Colonic mucosa (tissue), 4 donors: ENCODE data around the gene TSTD1. TPM values are rescaled to one million over a fixed set of nuclear protein-coding genes. Genes with fewer than 3 reads are reported as not detected.
"Not testable (repeated sequence)": the region's sequence is repeated elsewhere in the genome, so short reads cannot be mapped to it uniquely, and the experiment has no call there.

Experiments
- DNase-seq: peaks from one replicate; pipeline ENCODE4 v3.0.0-alpha.2; 2020
- H3K27ac ChIP-seq: fragments of 200-600 bp; one replicate; pipeline ENCODE4 v1.8.0; 2021
- H3K27me3 ChIP-seq: fragments of 200-600 bp; one replicate; pipeline ENCODE4 v1.8.0; 2021
- H3K36me3 ChIP-seq: fragments of 200-600 bp; one replicate; pipeline ENCODE4 v1.8.0; 2021
- H3K4me1 ChIP-seq: fragments of 200-600 bp; one replicate; pipeline ENCODE4 v1.8.0; 2021; ENCODE audit warnings: mild to moderate bottlenecking
- H3K4me3 ChIP-seq: fragments of 200-600 bp; one replicate; pipeline ENCODE4 v1.8.0; 2021
- H3K9ac ChIP-seq, 2 donors: one replicate each; pipeline ENCODE4 v1.7.0; 2013; ENCODE audit warnings: control low read depth in 2 of 2, low read depth in 2 of 2, low read length in 2 of 2
- H3K9me3 ChIP-seq: fragments of 200-600 bp; one replicate; pipeline ENCODE4 v1.8.0; 2021
- intact Hi-C: fragments of 100-400 bp; cut with DNase I; formaldehyde crosslinking; loops from one replicate; pipeline ENCODE4 v1.14.1; 2022
- total RNA-seq, 2 donors: library from RNA; stranded (reverse); fragmentation: NEBNext Ultra II Directional in 1 of 2; extraction: Animal tissue kit (Norgen Biotek cat#: 25700) in 1 of 2; gene quantifications; one replicate each; pipeline ENCODE4 v1.2.1, GENCODE V29; 2021
- TF ChIP-seq, protein P1 (sequence below): fragments of 200-600 bp; IDR thresholded peaks from one replicate; pipeline ENCODE4 v1.8.0; 2022; ENCODE audit warnings: antibody characterized with exemption, mild to moderate bottlenecking
- donor health status: healthy.
- donor health status: DM: no; HTN: no; CAD: no.
- donor health status: DM: no; HTN: no; CAD: no.

Gene TSTD1
- total RNA-seq, 2 donors from 2014 or later = 74.7 to 87.8 TPM

DNA sequence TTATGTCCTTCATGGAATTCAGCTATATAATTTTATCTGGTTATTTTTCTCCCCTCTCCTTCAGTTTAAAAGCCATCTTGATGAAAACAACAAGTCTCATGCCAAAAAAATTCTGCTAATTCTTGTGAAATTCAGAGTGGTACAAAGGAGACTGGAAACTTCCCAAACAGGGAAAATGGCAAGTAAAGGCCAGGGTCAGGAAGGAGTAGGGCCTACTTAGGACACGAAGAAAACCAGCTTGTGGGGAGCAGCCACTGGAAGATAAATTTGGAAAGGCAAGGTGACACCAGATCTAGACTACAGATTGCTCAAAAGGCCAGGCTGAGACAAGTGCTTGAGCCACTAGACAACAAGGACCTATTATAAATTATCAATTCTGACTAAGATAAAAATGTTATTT lies 6.4 kb downstream of the TSTD1 start:
- H3K9me3 ChIP-seq = no peaks in the 10 kb centered on the region
- H3K27me3 ChIP-seq = no peaks in the 10 kb centered on the region
- H3K9ac ChIP-seq = no peak overlapping the region
- H3K4me3 ChIP-seq = no peak overlapping the region
- no peak overlapping the region for H3K27ac ChIP-seq
- no peak for DNase-seq
- TF ChIP-seq, protein P1, sequence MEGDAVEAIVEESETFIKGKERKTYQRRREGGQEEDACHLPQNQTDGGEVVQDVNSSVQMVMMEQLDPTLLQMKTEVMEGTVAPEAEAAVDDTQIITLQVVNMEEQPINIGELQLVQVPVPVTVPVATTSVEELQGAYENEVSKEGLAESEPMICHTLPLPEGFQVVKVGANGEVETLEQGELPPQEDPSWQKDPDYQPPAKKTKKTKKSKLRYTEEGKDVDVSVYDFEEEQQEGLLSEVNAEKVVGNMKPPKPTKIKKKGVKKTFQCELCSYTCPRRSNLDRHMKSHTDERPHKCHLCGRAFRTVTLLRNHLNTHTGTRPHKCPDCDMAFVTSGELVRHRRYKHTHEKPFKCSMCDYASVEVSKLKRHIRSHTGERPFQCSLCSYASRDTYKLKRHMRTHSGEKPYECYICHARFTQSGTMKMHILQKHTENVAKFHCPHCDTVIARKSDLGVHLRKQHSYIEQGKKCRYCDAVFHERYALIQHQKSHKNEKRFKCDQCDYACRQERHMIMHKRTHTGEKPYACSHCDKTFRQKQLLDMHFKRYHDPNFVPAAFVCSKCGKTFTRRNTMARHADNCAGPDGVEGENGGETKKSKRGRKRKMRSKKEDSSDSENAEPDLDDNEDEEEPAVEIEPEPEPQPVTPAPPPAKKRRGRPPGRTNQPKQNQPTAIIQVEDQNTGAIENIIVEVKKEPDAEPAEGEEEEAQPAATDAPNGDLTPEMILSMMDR = no peak
- intact Hi-C loops = no loop called here
- H3K36me3 ChIP-seq = no peaks in the 10 kb centered on the region
- peaks cover under 1% of the 10 kb centered on the region for H3K4me1 ChIP-seq

DNA sequence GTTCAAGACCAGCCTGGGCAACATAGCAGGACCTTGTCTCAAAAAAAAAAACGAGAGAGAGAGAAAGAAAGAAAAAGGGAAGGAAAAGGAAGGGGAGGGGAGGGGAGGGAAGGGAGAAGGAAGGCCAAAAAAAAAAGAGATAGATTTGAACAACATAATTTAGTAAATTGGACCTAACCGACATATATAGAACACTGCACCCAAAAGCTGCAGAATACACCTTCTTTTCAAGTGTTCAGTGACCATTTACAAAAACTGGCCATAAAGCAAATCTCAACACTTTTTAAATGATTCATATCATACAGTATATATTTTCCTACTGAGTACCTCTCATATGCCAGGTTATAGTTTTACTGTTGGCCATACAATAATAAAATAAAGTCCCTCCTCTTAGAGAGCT lies 6.9 kb downstream of the TSTD1 start:
- TF ChIP-seq, protein P1 = no peak
- no peak overlapping the region for H3K27ac ChIP-seq
- no peaks in the 10 kb centered on the region for H3K9me3 ChIP-seq
- no peak for DNase-seq
- H3K4me3 ChIP-seq = no peak overlapping the region
- no peaks in the 10 kb centered on the region for H3K36me3 ChIP-seq
- intact Hi-C loops = no loop called here
- no peaks in the 10 kb centered on the region for H3K4me1 ChIP-seq
- H3K27me3 ChIP-seq = no peaks in the 10 kb centered on the region
- no peak overlapping the region for H3K9ac ChIP-seq

DNA sequence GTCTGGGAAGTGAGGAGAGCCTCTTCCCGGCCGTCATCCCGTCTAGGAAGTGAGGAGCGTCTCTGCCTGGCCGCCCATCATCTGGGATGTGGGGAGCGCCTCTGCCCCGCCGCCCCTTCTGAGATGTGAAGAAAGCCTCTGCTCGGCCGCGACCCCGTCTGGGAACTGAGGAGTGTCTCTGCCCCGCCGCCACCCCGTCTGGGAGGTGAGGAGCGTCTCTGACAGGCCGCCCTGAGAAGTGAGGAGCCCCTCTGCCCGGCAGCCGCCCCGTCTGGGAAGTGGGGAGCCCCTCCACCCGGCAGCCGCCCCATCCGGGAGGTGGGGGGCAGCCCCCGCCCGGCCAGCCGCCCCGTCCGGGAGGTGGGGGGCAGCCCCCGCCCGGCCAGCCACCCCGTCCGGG lies 9.3 kb downstream of the TSTD1 start:
- H3K27ac ChIP-seq, H3K9me3 ChIP-seq, DNase-seq, H3K4me1 ChIP-seq, intact Hi-C loops, H3K9ac ChIP-seq, H3K4me3 ChIP-seq, H3K27me3 ChIP-seq, H3K36me3 ChIP-seq: not testable (repeated sequence)

DNA sequence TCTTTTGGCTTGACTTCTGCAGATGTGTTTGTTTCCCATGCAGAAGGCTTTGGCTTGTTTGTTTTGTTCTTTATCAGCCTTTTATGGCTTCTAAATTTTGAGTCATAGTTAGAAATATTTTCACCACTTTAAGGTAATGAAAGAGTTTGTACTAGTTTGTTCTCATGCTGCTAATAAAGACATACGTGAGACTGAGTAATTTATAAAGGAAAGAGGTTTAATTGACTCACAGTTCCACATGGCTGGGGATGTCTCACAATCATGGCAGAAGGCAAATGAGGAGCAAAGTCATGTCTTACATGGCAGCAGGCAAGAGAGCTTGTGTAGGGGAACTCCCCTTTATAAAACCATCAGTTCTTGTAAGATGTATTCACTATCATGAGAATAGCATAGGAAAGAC lies 11.8 kb downstream of the TSTD1 start:
- H3K9ac ChIP-seq, H3K4me1 ChIP-seq, DNase-seq, H3K9me3 ChIP-seq, H3K27ac ChIP-seq, H3K4me3 ChIP-seq, intact Hi-C loops, H3K27me3 ChIP-seq, H3K36me3 ChIP-seq: not testable (repeated sequence)

DNA sequence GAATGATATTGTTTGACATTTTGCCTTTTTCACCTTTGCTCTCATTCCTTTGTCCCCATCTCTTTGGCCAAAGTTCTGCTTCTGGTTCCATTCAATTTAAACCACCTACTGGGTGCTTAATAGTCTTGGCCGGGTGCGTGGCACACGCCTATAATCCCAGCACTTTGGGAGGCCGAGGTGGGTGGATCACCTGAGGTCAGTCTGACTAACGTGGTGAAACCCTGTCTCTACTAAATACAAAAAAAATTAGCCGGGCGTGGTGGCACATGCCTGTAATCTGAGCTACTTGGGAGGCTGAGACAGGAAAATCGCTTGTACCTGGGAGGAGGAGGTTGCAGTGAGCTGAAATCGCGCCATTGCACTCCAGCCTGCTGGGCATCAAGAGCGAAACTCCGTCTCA lies 16.3 kb downstream of the TSTD1 start:
- H3K27ac ChIP-seq, H3K27me3 ChIP-seq, H3K9ac ChIP-seq, H3K4me3 ChIP-seq, H3K36me3 ChIP-seq, DNase-seq, H3K9me3 ChIP-seq, intact Hi-C loops: not testable (repeated sequence)
- H3K4me1 ChIP-seq = peaks cover 11% of the 10 kb centered on the region

DNA sequence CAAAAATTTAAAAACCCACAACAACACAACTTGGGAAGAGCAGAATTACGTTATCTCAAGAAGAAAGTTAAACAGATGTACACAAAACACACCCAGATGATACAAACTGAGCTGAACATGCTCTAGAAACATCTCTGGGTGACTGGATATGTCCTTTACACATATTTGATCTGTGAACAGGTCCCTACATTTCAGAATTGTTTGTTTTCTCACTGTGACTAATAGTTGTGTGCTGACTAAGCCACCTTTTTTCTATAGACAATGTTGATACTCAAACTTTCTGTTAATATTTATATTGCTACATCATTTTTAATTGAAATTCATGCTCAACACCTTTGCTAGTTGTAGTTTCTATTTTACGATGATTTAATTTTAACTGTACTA lies 16.8 kb downstream of the TSTD1 start:
- no peaks in the 10 kb centered on the region for H3K9me3 ChIP-seq
- TF ChIP-seq, protein P1 = no peak
- H3K27ac ChIP-seq = peak overlapping the region; percentile 73
- peak overlapping the region; percentile 48 for H3K4me3 ChIP-seq
- no peak for DNase-seq
- intact Hi-C loops = no loop called here
- H3K9ac ChIP-seq = peak overlapping the region in 1 of 2 donors; percentile 99
- H3K27me3 ChIP-seq = no peaks in the 10 kb centered on the region
- no peaks in the 10 kb centered on the region for H3K36me3 ChIP-seq
- peaks cover 11% of the 10 kb centered on the region for H3K4me1 ChIP-seq

DNA sequence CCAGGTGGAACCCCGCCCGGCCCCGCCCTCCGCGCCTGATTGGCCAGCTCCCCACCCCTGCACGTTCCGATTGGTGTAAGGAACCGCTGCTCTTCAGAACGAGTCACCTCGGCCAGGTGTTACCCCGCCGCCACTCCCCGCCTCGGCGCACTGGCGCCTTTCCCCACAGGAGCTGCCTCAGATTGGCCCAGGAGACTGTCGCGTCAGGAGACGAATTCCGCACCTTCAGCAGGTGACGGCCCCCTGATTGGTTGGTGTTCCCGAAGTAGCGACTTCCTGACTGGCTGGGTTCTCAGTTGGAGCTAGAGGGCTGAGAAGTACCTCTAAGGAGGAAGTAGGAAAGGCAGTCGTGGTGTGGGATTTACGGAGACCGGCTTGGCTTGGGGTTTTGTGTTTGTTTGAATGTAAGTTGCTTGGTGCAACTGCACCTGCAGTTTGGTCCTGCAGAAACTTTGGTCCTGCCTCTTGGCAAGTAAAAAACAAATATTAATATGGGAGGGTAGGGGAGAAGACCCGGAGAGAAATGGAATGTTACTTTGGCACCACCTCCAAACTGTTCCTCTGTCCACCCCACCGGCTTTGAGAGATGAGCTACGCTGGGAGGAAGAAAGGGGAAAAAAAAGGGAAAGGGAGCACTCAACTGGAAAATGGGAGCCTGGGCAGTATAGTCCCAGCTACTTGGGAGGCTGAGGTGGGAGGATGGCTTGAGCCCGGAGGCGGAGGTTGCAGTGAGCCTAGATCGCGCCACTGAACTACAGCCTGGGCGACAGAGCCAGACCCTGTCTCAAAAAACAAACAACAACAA lies 17.4 kb downstream of the TSTD1 start:
- H3K4me3 ChIP-seq = peak overlapping the region; percentile 48
- H3K36me3 ChIP-seq = no peaks in the 10 kb centered on the region
- intact Hi-C loops = no loop called here
- H3K9ac ChIP-seq = peak overlapping the region in 1 of 2 donors; percentile 99
- no peaks in the 10 kb centered on the region for H3K9me3 ChIP-seq
- DNase-seq = peak; percentile 98
- TF ChIP-seq, protein P1 = no peak
- no peaks in the 10 kb centered on the region for H3K27me3 ChIP-seq
- peak overlapping the region; percentile 73 for H3K27ac ChIP-seq
- peaks cover 11% of the 10 kb centered on the region for H3K4me1 ChIP-seq
